SK-N-MC (cell line): ENCODE measurements around the gene CLSTN1.

Experiments
- EZH2 ChIP-seq: fragments of 200-600 bp; sonication (generic); IDR thresholded peaks from one replicate; pipeline ENCODE4 v1.6.1; 2017; ENCODE audit warnings: antibody characterized with exemption
- FOXP2 ChIP-seq: optimal IDR thresholded peaks from 2 replicates; pipeline ENCODE3; 2011; ENCODE audit warnings: mild to moderate bottlenecking, moderate library complexity; ENCODE audit not compliant: insufficient read depth; ENCODE audit errors: extremely low read length, control extremely low read depth
- POLR2AphosphoS5 ChIP-seq: IDR thresholded peaks from 2 replicates; pipeline ENCODE4 v1.6.1; 2012; ENCODE audit warnings: mild to moderate bottlenecking, low read depth, low read length, borderline replicate concordance

GRCh38 chr1:9859281-9860014 is 35.7 kb upstream of the CLSTN1 start:
- no peak for TF ChIP-seq POLR2AphosphoS5
- TF ChIP-seq EZH2 = no peak
- TF ChIP-seq FOXP2 = no peak
